Upper lobe of left lung (tissue), 6 donors: ENCODE measurements around the gene FALEC. TPM values are rescaled to one million over a fixed set of nuclear protein-coding genes. Genes with fewer than 3 reads are reported as not detected.

ENCODE experiments used
- ATAC-seq, 2 donors: fragments of 200-7000 bp; cut with Tn5 transposase; one replicate each; pipeline ENCODE4 v1.9.1; 2022; ENCODE audit warnings: mild to moderate bottlenecking in 2 of 2, moderate library complexity in 2 of 2; ENCODE audit not compliant: low FRiP score in 2 of 2
- DNase-seq, 2 donors: peaks; one replicate each; pipeline ENCODE4 v3.0.0-alpha.2; 2019 to 2020
- H3K27ac ChIP-seq, 4 donors: fragments of 200-600 bp; sonication (generic); one replicate each; pipeline ENCODE4 v1.5.1; 2016 to 2019
- H3K27me3 ChIP-seq, 4 donors: fragments of 200-600 bp; sonication (generic); one replicate each; pipeline ENCODE4 v1.5.1; 2017 to 2019
- H3K36me3 ChIP-seq, 4 donors: fragments of 200-600 bp; sonication (generic); one replicate each; pipeline ENCODE4 v1.5.1; 2016 to 2019
- H3K4me1 ChIP-seq, 4 donors: fragments of 200-600 bp; sonication (generic); one replicate each; pipeline ENCODE4 v1.5.1; 2018 to 2019
- H3K4me3 ChIP-seq, 4 donors: fragments of 200-600 bp; sonication (generic); one replicate each; pipeline ENCODE4 v1.5.1; 2017 to 2019; ENCODE audit warnings: mild to moderate bottlenecking in 2 of 4, moderate library complexity in 1 of 4
- H3K9me3 ChIP-seq, 4 donors: fragments of 200-600 bp; sonication (generic); one replicate each; pipeline ENCODE4 v1.5.1; 2018 to 2019
- EP300 ChIP-seq, 4 donors: sonication (generic); formaldehyde crosslinking; IDR thresholded peaks; one replicate each; pipeline ENCODE4 v1.5.1; 2017; ENCODE audit warnings: antibody characterized with exemption in 4 of 4, control low read depth in 2 of 4
- POLR2A ChIP-seq, 4 donors: fragments of 450-650 bp; IDR thresholded peaks; one replicate each; pipeline ENCODE4 v1.5.1; 2016 to 2017; ENCODE audit warnings: antibody characterized with exemption in 4 of 4, mild to moderate bottlenecking in 2 of 4
- POLR2AphosphoS5 ChIP-seq, 2 donors: sonication (generic); formaldehyde crosslinking; IDR thresholded peaks; one replicate each; pipeline ENCODE4 v1.5.1; 2017; ENCODE audit warnings: antibody characterized with exemption in 2 of 2
- WGBS, 2 donors: methylation state at CpG; one replicate each; pipeline ENCODE4 v1.1.5; 2017 to 2018; 5-methylcytosine and 5-hydroxymethylcytosine counted together
- total RNA-seq, 6 donors: library from RNA; depleted of rRNA in 4 of 6; stranded (reverse); fragments of >200 nt in 4 of 6; gene quantifications; one replicate each; pipeline versions ENCODE4 v1.1.0 to v1.2.1, GENCODE V29; 2016 to 2021
- TF ChIP-seq, protein P1 (sequence below), 6 experiments: fragments of 450-650 bp in 4 of 6; fragments of 200-600 bp in 2 of 6; sonication (generic) in 2 of 6; IDR thresholded peaks; one replicate each; pipeline ENCODE4 v1.5.1; 2016 to 2019; ENCODE audit warnings: antibody characterized with exemption in 6 of 6
- donor health status: DM: no; HTN: no; CAD: no; lungs with moderate emphysema.
- donor health status: DM: no; HTN: yes; CAD: no; lungs with severe emphysema.

FALEC gene
- total RNA-seq, 6 donors from 2014 or later = 4.2 TPM; not detected in 5

- H3K4me3 ChIP-seq = peak overlapping the region; percentile 61 to 97 (median 88)
- peak overlapping the region; percentile 98 to 100 (median 99) for H3K27ac ChIP-seq
- H3K4me1 ChIP-seq = peaks cover 39 to 50% (median 47%) of the 10 kb centered on the region in 4 donors
- DNase-seq (no peak), ATAC-seq (no peak)
- H3K27me3 ChIP-seq = no peaks in the 10 kb centered on the region
- peaks cover 35 to 66% (median 46%) of the 10 kb centered on the region in 4 donors for H3K36me3 ChIP-seq
- TF ChIP-seq EP300 (IDR thresholded peaks at IDR 0.05) = no peak
- TF ChIP-seq, protein P1, sequence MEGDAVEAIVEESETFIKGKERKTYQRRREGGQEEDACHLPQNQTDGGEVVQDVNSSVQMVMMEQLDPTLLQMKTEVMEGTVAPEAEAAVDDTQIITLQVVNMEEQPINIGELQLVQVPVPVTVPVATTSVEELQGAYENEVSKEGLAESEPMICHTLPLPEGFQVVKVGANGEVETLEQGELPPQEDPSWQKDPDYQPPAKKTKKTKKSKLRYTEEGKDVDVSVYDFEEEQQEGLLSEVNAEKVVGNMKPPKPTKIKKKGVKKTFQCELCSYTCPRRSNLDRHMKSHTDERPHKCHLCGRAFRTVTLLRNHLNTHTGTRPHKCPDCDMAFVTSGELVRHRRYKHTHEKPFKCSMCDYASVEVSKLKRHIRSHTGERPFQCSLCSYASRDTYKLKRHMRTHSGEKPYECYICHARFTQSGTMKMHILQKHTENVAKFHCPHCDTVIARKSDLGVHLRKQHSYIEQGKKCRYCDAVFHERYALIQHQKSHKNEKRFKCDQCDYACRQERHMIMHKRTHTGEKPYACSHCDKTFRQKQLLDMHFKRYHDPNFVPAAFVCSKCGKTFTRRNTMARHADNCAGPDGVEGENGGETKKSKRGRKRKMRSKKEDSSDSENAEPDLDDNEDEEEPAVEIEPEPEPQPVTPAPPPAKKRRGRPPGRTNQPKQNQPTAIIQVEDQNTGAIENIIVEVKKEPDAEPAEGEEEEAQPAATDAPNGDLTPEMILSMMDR (IDR thresholded peaks at IDR 0.05) = no peak
- no peak for TF ChIP-seq POLR2A (IDR thresholded peaks at IDR 0.05)
- peak in 1 of 2 donors; percentile 50 for TF ChIP-seq POLR2AphosphoS5 (IDR thresholded peaks at IDR 0.05)
- WGBS, 2 donors = 6 to 10% methylated on average over 2 of the region's 2 CpGs
- no peaks in the 10 kb centered on the region for H3K9me3 ChIP-seq
Observed at GRCh38 chr1:150576794-150577556, 61.4 kb downstream of the FALEC start.

DNA sequence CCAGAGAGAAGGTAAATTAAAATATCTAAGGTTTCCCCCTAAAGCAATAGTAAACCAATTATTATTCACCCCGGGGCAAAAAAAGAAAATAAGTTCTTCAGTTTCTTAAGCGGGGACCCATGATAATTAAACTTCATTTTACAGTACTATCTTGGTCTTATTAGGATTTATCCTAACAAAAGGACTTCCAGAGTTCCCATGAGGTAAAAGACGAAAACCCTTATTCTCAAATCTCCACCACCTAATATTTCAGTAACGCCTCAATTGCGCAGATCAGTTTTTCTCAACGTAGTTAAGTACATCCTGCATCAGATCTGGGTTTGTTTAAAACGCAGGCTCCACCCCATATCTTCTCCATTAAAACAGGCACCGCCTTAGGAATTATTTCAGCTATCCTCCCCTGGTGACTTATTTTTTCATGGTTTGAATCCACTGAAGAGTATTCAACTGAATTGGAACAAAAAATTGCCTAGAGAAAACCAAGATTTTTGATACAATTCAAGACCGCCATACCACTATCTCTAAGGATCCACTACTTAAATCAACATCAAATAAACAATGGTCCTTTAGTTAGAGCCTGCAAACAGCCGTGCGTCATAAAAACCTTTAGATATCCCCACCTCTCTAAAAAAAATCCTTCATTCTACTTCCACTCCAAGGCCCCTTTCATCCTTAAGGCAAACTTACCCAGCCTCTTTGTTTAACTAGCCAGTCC is 62.2 kb downstream of the FALEC start:
- peak overlapping the region; percentile 98 to 100 (median 99) for H3K27ac ChIP-seq
- TF ChIP-seq POLR2A (IDR thresholded peaks at IDR 0.05) (peak in 3 of 4 donors; percentile 15 to 37 (median 26)), EP300 (IDR thresholded peaks at IDR 0.05) (no peak), POLR2AphosphoS5 (IDR thresholded peaks at IDR 0.05) (no peak)
- TF ChIP-seq, protein P1 (IDR thresholded peaks at IDR 0.05) = no peak
- 2% methylated on average over 11 of the region's 11 CpGs for WGBS, 2 donors
- DNase-seq = no peak
- H3K9me3 ChIP-seq = no peaks in the 10 kb centered on the region
- peaks cover 31 to 42% (median 40%) of the 10 kb centered on the region in 4 donors for H3K4me1 ChIP-seq
- H3K36me3 ChIP-seq = peaks cover 35 to 59% (median 40%) of the 10 kb centered on the region in 4 donors
- H3K27me3 ChIP-seq = no peaks in the 10 kb centered on the region
- ATAC-seq = no peak
- H3K4me3 ChIP-seq = peak overlapping the region; percentile 61 to 97 (median 88)

- TF ChIP-seq POLR2A (IDR thresholded peaks at IDR 0.05) = peak in 3 of 4 donors; percentile 9 to 54 (median 13)
- TF ChIP-seq, protein P1 (IDR thresholded peaks at IDR 0.05) = no peak
- TF ChIP-seq POLR2AphosphoS5 (IDR thresholded peaks at IDR 0.05) = peak; percentile 88 to 93
- TF ChIP-seq EP300 (IDR thresholded peaks at IDR 0.05) = peak in 3 of 4 donors; percentile 10 to 92 (median 87)
- peak overlapping the region; percentile 61 to 97 (median 88) for H3K4me3 ChIP-seq
- peak in 1 of 2 donors; percentile 68 for DNase-seq
- H3K27me3 ChIP-seq = no peaks in the 10 kb centered on the region
- peaks cover 27 to 51% (median 34%) of the 10 kb centered on the region in 4 donors for H3K36me3 ChIP-seq
- WGBS, 2 donors = 0 to 1% methylated on average over 30 to 45 of the region's 50 CpGs
- H3K4me1 ChIP-seq = peaks cover 24 to 34% (median 32%) of the 10 kb centered on the region in 4 donors
- no peaks in the 10 kb centered on the region for H3K9me3 ChIP-seq
- peak overlapping the region; percentile 98 to 100 (median 99) for H3K27ac ChIP-seq
- ATAC-seq = peak; percentile 44 to 49
Observed at GRCh38 chr1:150578272-150579109, 62.9 kb downstream of the FALEC start.

- ATAC-seq (peak; percentile 94 to 96), DNase-seq (peak; percentile 94 to 98)
- TF ChIP-seq POLR2A (IDR thresholded peaks at IDR 0.05) (peak; percentile 71 to 98 (median 94)), POLR2AphosphoS5 (IDR thresholded peaks at IDR 0.05) (peak; percentile 98 to 99), EP300 (IDR thresholded peaks at IDR 0.05) (peak in 3 of 4 donors; percentile 35 to 86 (median 84))
- TF ChIP-seq, protein P1 (IDR thresholded peaks at IDR 0.05) = peak in 2 of 6 experiments; percentile 30 to 46
- Histone ChIP-seq H3K4me1 (peaks cover 15 to 26% (median 24%) of the 10 kb centered on the region in 4 donors), H3K36me3 (peaks cover 21 to 43% (median 26%) of the 10 kb centered on the region in 4 donors), H3K9me3 (no peaks in the 10 kb centered on the region), H3K27ac (peak within 1 kb of the TSS; percentile 98 to 100 (median 99)), H3K4me3 (peak within 1 kb of the TSS; percentile 61 to 97 (median 88)), H3K27me3 (no peaks in the 10 kb centered on the region)
- 0 to 1% methylated on average over 13 to 62 of the region's 94 CpGs for WGBS, 2 donors
Observed at GRCh38 chr1:150579110-150579944, 63.8 kb downstream of the FALEC start, which contains the start of gene MCL1. Gene MCL1, minus strand, starts transcription at chr1:150579610. Its CDS starts 80 bp downstream, at chr1:150579530.
